Memory B cell (primary cell): ENCODE measurements around the gene MBD6.
A peak's percentile ranks its signal among the peaks of the same experiment; 100 is the strongest.
"Not testable (repeated sequence)": the region's sequence is repeated elsewhere in the genome, so short reads cannot be mapped to it uniquely, and the experiment has no call there.

Experiments
- ATAC-seq: fragments of 150-1000 bp; cut with Tn5 transposase; 2 replicates; pipeline ENCODE4 v1.10.0; 2021; ENCODE audit warnings: low read depth, mild to moderate bottlenecking, moderate library complexity
- DNase-seq, 2 donors: peaks; one replicate each; pipeline ENCODE4 v3.0.0; 2022; ENCODE audit warnings: low spot score in 2 of 2
- H3K27ac Mint-ChIP-seq: one replicate; pipeline ENCODE4 v1.8.0; 2022; ENCODE audit warnings: mild to moderate bottlenecking, moderate library complexity, mixed read lengths
- H3K27me3 Mint-ChIP-seq: one replicate; pipeline ENCODE4 v1.8.0; 2022; ENCODE audit warnings: mixed read lengths
- H3K36me3 Mint-ChIP-seq: one replicate; pipeline ENCODE4 v1.8.0; 2022; ENCODE audit warnings: mild to moderate bottlenecking, mixed read lengths
- H3K4me1 Mint-ChIP-seq: one replicate; pipeline ENCODE4 v1.8.0; 2022; ENCODE audit warnings: mixed read lengths
- H3K4me3 Mint-ChIP-seq: one replicate; pipeline ENCODE4 v1.8.0; 2022; ENCODE audit warnings: mild to moderate bottlenecking, moderate library complexity, mixed read lengths
- H3K9me3 Mint-ChIP-seq: one replicate; pipeline ENCODE4 v1.8.0; 2022; ENCODE audit warnings: mixed read lengths

The MBD6 gene

GRCh38 chr12:57483466-57483865 lies 39.2 kb upstream of the MBD6 start:
- H3K4me1 Mint-ChIP-seq: peaks cover 39% of the 10 kb centered on the region
- ATAC-seq (no peak), DNase-seq (no peak)
- peak overlapping the region; percentile 54 for H3K27ac Mint-ChIP-seq
- H3K36me3 Mint-ChIP-seq: no peaks in the 10 kb centered on the region
- H3K9me3 Mint-ChIP-seq: no peaks in the 10 kb centered on the region
- no peak overlapping the region for H3K4me3 Mint-ChIP-seq
- no peaks in the 10 kb centered on the region for H3K27me3 Mint-ChIP-seq

GRCh38 chr12:57485695-57486094 lies 36.9 kb upstream of the MBD6 start:
- Mint-ChIP-seq H3K27ac (no peak overlapping the region), H3K4me1 (peaks cover 33% of the 10 kb centered on the region), H3K9me3 (no peaks in the 10 kb centered on the region), H3K36me3 (peaks cover 3% of the 10 kb centered on the region), H3K27me3 (no peaks in the 10 kb centered on the region), H3K4me3 (no peak overlapping the region)
- ATAC-seq: no peak
- DNase-seq: no peak

GRCh38 chr12:57487055-57487596 lies 35.5 kb upstream of the MBD6 start:
- H3K4me1 Mint-ChIP-seq: peaks cover 26% of the 10 kb centered on the region
- H3K36me3 Mint-ChIP-seq: peaks cover 11% of the 10 kb centered on the region
- H3K27ac Mint-ChIP-seq: no peak overlapping the region

GRCh38 chr12:57487597-57488401 lies 34.8 kb upstream of the MBD6 start, which contains the start of gene MARS1:
Gene MARS1 (plus strand): TSS chr12:57488068. CDS start chr12:57488091, 23 bp downstream.
- Mint-ChIP-seq H3K36me3 (peaks cover 15% of the 10 kb centered on the region), H3K4me1 (peaks cover 26% of the 10 kb centered on the region), H3K27ac (peak within 1 kb of the TSS; percentile 88), H3K9me3 (no peaks in the 10 kb centered on the region), H3K4me3 (peak within 1 kb of the TSS; percentile 91), H3K27me3 (no peaks in the 10 kb centered on the region)
- ATAC-seq (peak; percentile 97), DNase-seq (peak; percentile 72 to 86)

More at GRCh38 chr12:57487055-57487596, 35.5 kb upstream of the MBD6 start:
- no peak overlapping the region for H3K4me3 Mint-ChIP-seq
- DNase-seq: no peak
- no peak for ATAC-seq
- H3K27me3 Mint-ChIP-seq: no peaks in the 10 kb centered on the region
- no peaks in the 10 kb centered on the region for H3K9me3 Mint-ChIP-seq

- H3K27me3 Mint-ChIP-seq: no peaks in the 10 kb centered on the region
- no peak for DNase-seq
- peak overlapping the region; percentile 91 for H3K4me3 Mint-ChIP-seq
- H3K36me3 Mint-ChIP-seq: peaks cover 18% of the 10 kb centered on the region
- no peaks in the 10 kb centered on the region for H3K9me3 Mint-ChIP-seq
- H3K4me1 Mint-ChIP-seq: peaks cover 23% of the 10 kb centered on the region
- no peak for ATAC-seq
- H3K27ac Mint-ChIP-seq: peak overlapping the region; percentile 88
Measured at GRCh38 chr12:57488402-57489156, 34.0 kb upstream of the MBD6 start.

GRCh38 chr12:57489157-57489641 lies 33.4 kb upstream of the MBD6 start:
- no peak for ATAC-seq
- no peaks in the 10 kb centered on the region for H3K27me3 Mint-ChIP-seq
- peaks cover 18% of the 10 kb centered on the region for H3K36me3 Mint-ChIP-seq
- H3K27ac Mint-ChIP-seq: peak overlapping the region; percentile 88
- peaks cover 22% of the 10 kb centered on the region for H3K4me1 Mint-ChIP-seq
- DNase-seq: no peak
- H3K4me3 Mint-ChIP-seq: peak overlapping the region; percentile 91
- H3K9me3 Mint-ChIP-seq: no peaks in the 10 kb centered on the region

- Mint-ChIP-seq H3K4me3 (no peak overlapping the region), H3K9me3 (no peaks in the 10 kb centered on the region), H3K27ac (no peak overlapping the region), H3K36me3 (peaks cover 18% of the 10 kb centered on the region), H3K27me3 (no peaks in the 10 kb centered on the region), H3K4me1 (peaks cover 22% of the 10 kb centered on the region)
- ATAC-seq (no peak), DNase-seq (no peak)
Measured at GRCh38 chr12:57490126-57490525, 32.5 kb upstream of the MBD6 start.

- peak overlapping the region; percentile 2 for H3K4me3 Mint-ChIP-seq
- peaks cover 20% of the 10 kb centered on the region for H3K36me3 Mint-ChIP-seq
- H3K27me3 Mint-ChIP-seq: no peaks in the 10 kb centered on the region
- no peak for DNase-seq
- no peak for ATAC-seq
- peaks cover 22% of the 10 kb centered on the region for H3K4me1 Mint-ChIP-seq
- peak overlapping the region; percentile 39 for H3K27ac Mint-ChIP-seq
- no peaks in the 10 kb centered on the region for H3K9me3 Mint-ChIP-seq
Measured at GRCh38 chr12:57491393-57492280, 31.0 kb upstream of the MBD6 start.

- not testable (repeated sequence) for DNase-seq, H3K9me3 Mint-ChIP-seq, H3K4me3 Mint-ChIP-seq, H3K27ac Mint-ChIP-seq, H3K27me3 Mint-ChIP-seq, ATAC-seq
- peaks cover 32% of the 10 kb centered on the region for H3K36me3 Mint-ChIP-seq
- peaks cover 19% of the 10 kb centered on the region for H3K4me1 Mint-ChIP-seq
Measured at GRCh38 chr12:57495051-57495701, 27.4 kb upstream of the MBD6 start.

- H3K27me3 Mint-ChIP-seq: no peaks in the 10 kb centered on the region
- H3K4me1 Mint-ChIP-seq: peaks cover 18% of the 10 kb centered on the region
- DNase-seq: no peak
- H3K27ac Mint-ChIP-seq: peak overlapping the region; percentile 49
- ATAC-seq: no peak
- no peaks in the 10 kb centered on the region for H3K9me3 Mint-ChIP-seq
- peaks cover 36% of the 10 kb centered on the region for H3K36me3 Mint-ChIP-seq
- no peak overlapping the region for H3K4me3 Mint-ChIP-seq
Measured at GRCh38 chr12:57496822-57497221, 25.8 kb upstream of the MBD6 start.

GRCh38 chr12:57497223-57498131 lies 25.1 kb upstream of the MBD6 start:
- no peak for DNase-seq
- Mint-ChIP-seq H3K27me3 (no peaks in the 10 kb centered on the region), H3K27ac (peak overlapping the region; percentile 49), H3K4me3 (no peak overlapping the region), H3K36me3 (peaks cover 37% of the 10 kb centered on the region), H3K4me1 (peaks cover 18% of the 10 kb centered on the region), H3K9me3 (no peaks in the 10 kb centered on the region)
- peak; percentile 57 for ATAC-seq

- DNase-seq: no peak
- Mint-ChIP-seq H3K4me1 (peaks cover 15% of the 10 kb centered on the region), H3K36me3 (peaks cover 33% of the 10 kb centered on the region), H3K4me3 (no peak overlapping the region), H3K9me3 (no peaks in the 10 kb centered on the region), H3K27me3 (no peaks in the 10 kb centered on the region), H3K27ac (peak overlapping the region; percentile 49)
- no peak for ATAC-seq
Measured at GRCh38 chr12:57498132-57498502, 24.5 kb upstream of the MBD6 start.
